ENCODE results near the gene ABCA9.
"Not testable (repeated sequence)": the region's sequence is repeated elsewhere in the genome, so short reads cannot be mapped to it uniquely, and the experiment has no call there.

The ABCA9 gene

GRCh38 chr17:69060822-69061221, at the start of gene ABCA9:
Gene ABCA9 (minus strand): TSS chr17:69060927. CDS start chr17:69051126, 9,801 bp downstream.
- peak; percentile 76 for DNase-seq (ENCODE audit: low read depth)

GRCh38 chr17:69105907-69106730, 45.4 kb upstream of the ABCA9 start:
- H3K4me3 ChIP-seq (ENCODE audit: low read depth, low read length): no peak overlapping the region
- DNase-seq (ENCODE audit: low read depth): no peak

More at GRCh38 chr17:69060822-69061221, at the start of gene ABCA9:
- no peak within 1 kb of the TSS for H3K4me3 ChIP-seq (ENCODE audit: low read depth, low read length)

- no peak for DNase-seq (ENCODE audit: low read depth)
- H3K4me3 ChIP-seq (ENCODE audit: low read depth, low read length): no peak overlapping the region
Observed at GRCh38 chr17:69103557-69104233, 43.0 kb upstream of the ABCA9 start.

GRCh38 chr17:69098625-69099024, 37.9 kb upstream of the ABCA9 start:
- H3K4me3 ChIP-seq (ENCODE audit: low read depth, low read length): no peak overlapping the region
- no peak for DNase-seq (ENCODE audit: low read depth)

GRCh38 chr17:69096541-69096940, 35.8 kb upstream of the ABCA9 start:
- DNase-seq (ENCODE audit: low read depth): no peak
- no peak overlapping the region for H3K4me3 ChIP-seq (ENCODE audit: low read depth, low read length)

- H3K4me3 ChIP-seq (ENCODE audit: low read depth, low read length): no peak overlapping the region
- no peak for DNase-seq (ENCODE audit: low read depth)
Observed at GRCh38 chr17:69093995-69094394, 33.3 kb upstream of the ABCA9 start.

GRCh38 chr17:69093279-69093789, 32.6 kb upstream of the ABCA9 start:
- no peak for DNase-seq (ENCODE audit: low read depth)

GRCh38 chr17:69090365-69090764, 29.6 kb upstream of the ABCA9 start:
- no peak overlapping the region for H3K4me3 ChIP-seq (ENCODE audit: low read depth, low read length)
- no peak for DNase-seq (ENCODE audit: low read depth)

More at GRCh38 chr17:69093279-69093789, 32.6 kb upstream of the ABCA9 start:
- H3K4me3 ChIP-seq (ENCODE audit: low read depth, low read length): no peak overlapping the region

- no peak for DNase-seq (ENCODE audit: low read depth)
- H3K4me3 ChIP-seq (ENCODE audit: low read depth, low read length): no peak overlapping the region
Observed at GRCh38 chr17:69088643-69089200, 28.0 kb upstream of the ABCA9 start.

GRCh38 chr17:69086641-69087040, 25.9 kb upstream of the ABCA9 start:
- no peak overlapping the region for H3K4me3 ChIP-seq (ENCODE audit: low read depth, low read length)
- DNase-seq (ENCODE audit: low read depth): no peak

GRCh38 chr17:69084911-69085310, 24.2 kb upstream of the ABCA9 start:
- no peak for DNase-seq (ENCODE audit: low read depth)
- no peak overlapping the region for H3K4me3 ChIP-seq (ENCODE audit: low read depth, low read length)

- no peak for DNase-seq (ENCODE audit: low read depth)
- no peak overlapping the region for H3K4me3 ChIP-seq (ENCODE audit: low read depth, low read length)
Observed at GRCh38 chr17:69082696-69083095, 22.0 kb upstream of the ABCA9 start.

- no peak overlapping the region for H3K4me3 ChIP-seq (ENCODE audit: low read depth, low read length)
- DNase-seq (ENCODE audit: low read depth): no peak
Observed at GRCh38 chr17:69078864-69079263, 18.1 kb upstream of the ABCA9 start.

GRCh38 chr17:69075823-69076222, 15.1 kb upstream of the ABCA9 start:
- no peak for DNase-seq (ENCODE audit: low read depth)
- no peak overlapping the region for H3K4me3 ChIP-seq (ENCODE audit: low read depth, low read length)

- not testable (repeated sequence) for H3K4me3 ChIP-seq (ENCODE audit: low read depth, low read length); DNase-seq (ENCODE audit: low read depth)
Observed at GRCh38 chr17:69073392-69073791, 12.7 kb upstream of the ABCA9 start.

- H3K4me3 ChIP-seq (ENCODE audit: low read depth, low read length); DNase-seq (ENCODE audit: low read depth): not testable (repeated sequence)
Observed at GRCh38 chr17:69072803-69073256, 12.1 kb upstream of the ABCA9 start.

GRCh38 chr17:69071233-69071586, 10.5 kb upstream of the ABCA9 start:
- not testable (repeated sequence) for DNase-seq (ENCODE audit: low read depth); H3K4me3 ChIP-seq (ENCODE audit: low read depth, low read length)

- not testable (repeated sequence) for H3K4me3 ChIP-seq (ENCODE audit: low read depth, low read length); DNase-seq (ENCODE audit: low read depth)
Observed at GRCh38 chr17:69070378-69071232, 9.9 kb upstream of the ABCA9 start.

- no peak for DNase-seq (ENCODE audit: low read depth)
- H3K4me3 ChIP-seq (ENCODE audit: low read depth, low read length): no peak overlapping the region
Observed at GRCh38 chr17:69069226-69069750, 8.6 kb upstream of the ABCA9 start.

Data from skeletal muscle cell (primary cell).